Mononuclear cell (primary cell): ENCODE data around the gene RFFL. TPM values are rescaled to one million over a fixed set of nuclear protein-coding genes. Genes with fewer than 3 reads are reported as not detected.
"Not testable (repeated sequence)": the region's sequence is repeated elsewhere in the genome, so short reads cannot be mapped to it uniquely, and the experiment has no call there.

Experiments used
- H3K27me3 ChIP-seq: 2 replicates; pipeline ENCODE4 v1.6.0; 2011; ENCODE audit warnings: low read length, control low read depth; ENCODE audit not compliant: insufficient read depth
- H3K4me1 ChIP-seq: 2 replicates; pipeline ENCODE4 v1.5.1; 2011; ENCODE audit warnings: mild to moderate bottlenecking, low read length, control low read depth; ENCODE audit not compliant: insufficient read depth
- H3K4me3 ChIP-seq: 2 replicates; pipeline ENCODE4 v1.5.1; 2011; ENCODE audit warnings: mild to moderate bottlenecking, low read length, moderate library complexity
- H3K9me3 ChIP-seq: 2 replicates; pipeline ENCODE4 v1.5.1; 2011; ENCODE audit warnings: low read depth, mild to moderate bottlenecking, control low read depth, low read length
- total RNA-seq: library from RNA; depleted of rRNA; stranded (reverse); fragments of >200 nt; gene quantifications from one replicate; pipeline ENCODE4 v1.2.3, GENCODE V29; 2012

Gene RFFL
- total RNA-seq, 1 donor, result 45.0 TPM

DNA sequence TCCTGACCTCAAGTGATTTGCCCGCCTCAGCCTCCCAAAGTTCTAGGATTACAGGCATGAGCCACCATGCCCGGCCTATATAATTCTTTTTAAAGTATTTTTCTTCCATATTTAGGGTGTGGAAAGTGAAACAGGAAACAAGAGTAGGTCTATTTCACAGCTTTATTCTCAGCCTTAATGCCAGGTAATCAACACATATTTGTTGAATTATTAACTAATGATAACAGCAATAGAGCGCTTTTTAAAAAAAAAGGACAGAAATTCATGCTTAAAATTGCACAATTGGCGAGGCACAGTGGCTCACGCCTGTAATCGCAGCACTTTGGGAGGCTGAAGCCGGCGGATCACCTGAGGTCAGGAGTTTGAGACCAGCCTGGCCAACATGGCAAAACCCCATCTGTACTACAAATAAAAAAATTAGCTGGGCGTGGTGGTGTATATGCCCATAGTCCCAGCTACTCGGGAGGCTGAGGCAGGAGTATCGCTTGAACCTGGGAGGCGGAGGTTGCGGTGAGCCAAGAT, 18.0 kb downstream of the RFFL start:
- not testable (repeated sequence) for H3K4me3 ChIP-seq, H3K27me3 ChIP-seq, H3K9me3 ChIP-seq
- peaks cover 59% of the 10 kb centered on the region for H3K4me1 ChIP-seq

DNA sequence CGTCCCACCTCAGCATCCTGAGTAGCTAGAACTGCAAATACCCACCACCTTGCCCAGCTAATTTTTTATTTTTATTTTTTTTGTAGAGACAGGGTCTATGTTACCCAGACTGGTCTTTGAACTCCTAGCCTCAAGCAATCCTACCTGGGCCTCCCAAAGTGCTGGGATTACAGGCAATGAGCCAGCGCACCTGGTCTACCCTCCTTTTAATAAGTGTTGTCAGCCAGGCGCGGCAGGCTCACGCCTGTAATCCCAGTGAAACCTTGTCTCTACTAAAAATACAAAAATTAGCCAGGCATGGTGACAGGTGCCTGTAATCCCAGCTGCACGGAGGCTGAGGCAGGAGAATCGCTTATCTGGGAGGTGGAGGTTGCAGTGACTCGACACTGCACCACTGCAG, 19.3 kb downstream of the RFFL start:
- Histone ChIP-seq H3K4me3 (no peak overlapping the region), H3K4me1 (peaks cover 45% of the 10 kb centered on the region), H3K9me3 (no peaks in the 10 kb centered on the region), H3K27me3 (no peaks in the 10 kb centered on the region)

- Histone ChIP-seq H3K4me1 (peaks cover 25% of the 10 kb centered on the region), H3K27me3 (no peaks in the 10 kb centered on the region), H3K9me3 (no peaks in the 10 kb centered on the region), H3K4me3 (no peak overlapping the region)
Measured at GRCh38 chr17:35041390-35041789, 22.1 kb downstream of the RFFL start.

GRCh38 chr17:35038453-35038852, 25.1 kb downstream of the RFFL start:
- H3K27me3 ChIP-seq, result no peaks in the 10 kb centered on the region
- no peak overlapping the region for H3K4me3 ChIP-seq
- H3K4me1 ChIP-seq, result no peaks in the 10 kb centered on the region
- H3K9me3 ChIP-seq, result no peaks in the 10 kb centered on the region

DNA sequence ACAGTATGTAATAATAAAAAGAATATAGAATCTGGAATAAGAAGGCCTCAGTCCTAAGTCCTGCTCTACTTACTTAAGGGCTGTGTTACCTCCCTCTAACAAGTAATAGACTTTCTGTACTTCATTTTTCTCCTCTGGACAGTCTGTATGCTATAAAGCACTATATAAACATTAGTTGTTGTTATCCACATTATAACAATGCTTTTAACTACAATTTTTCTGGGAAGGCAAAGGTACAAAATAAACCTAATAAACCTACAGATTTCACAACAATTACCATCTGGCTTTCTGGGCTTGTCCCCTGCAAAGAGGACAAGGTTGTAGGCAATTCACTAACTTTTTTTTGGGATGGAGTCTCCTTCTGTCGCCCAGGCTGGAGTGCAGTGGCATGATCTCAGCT, 32.7 kb downstream of the RFFL start:
- H3K4me1 ChIP-seq, result peaks cover 9% of the 10 kb centered on the region
- H3K27me3 ChIP-seq, result no peaks in the 10 kb centered on the region
- H3K4me3 ChIP-seq, result no peak overlapping the region
- no peaks in the 10 kb centered on the region for H3K9me3 ChIP-seq

- H3K27me3 ChIP-seq, result no peaks in the 10 kb centered on the region
Measured at GRCh38 chr17:35028531-35029262, 34.8 kb downstream of the RFFL start.

DNA sequence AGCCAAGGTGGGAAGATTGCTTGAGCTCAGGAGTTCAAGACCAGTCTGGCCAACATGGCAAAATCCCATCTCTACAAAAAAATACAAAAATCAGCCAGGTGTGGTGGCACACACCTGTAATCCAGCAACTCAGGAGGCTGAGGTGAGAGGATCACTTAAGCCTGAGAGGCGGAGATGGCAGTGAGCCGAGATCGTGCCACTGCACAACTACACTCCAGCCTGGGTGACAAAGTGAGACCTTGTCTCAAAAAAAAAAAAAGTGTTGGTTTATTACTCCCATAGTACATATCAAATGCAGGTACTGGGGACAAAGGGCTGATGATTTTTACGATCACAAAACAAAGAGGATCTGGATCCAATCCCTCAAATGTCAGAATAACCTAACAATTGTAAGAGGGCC, 35.4 kb downstream of the RFFL start:
- not testable (repeated sequence) for H3K9me3 ChIP-seq, H3K4me3 ChIP-seq, H3K27me3 ChIP-seq
- peaks cover 18% of the 10 kb centered on the region for H3K4me1 ChIP-seq

More at GRCh38 chr17:35028531-35029262, 34.8 kb downstream of the RFFL start:
- Histone ChIP-seq H3K4me3 (no peak overlapping the region), H3K9me3 (no peaks in the 10 kb centered on the region), H3K4me1 (peaks cover 13% of the 10 kb centered on the region)

- H3K4me1 ChIP-seq, result peaks cover 35% of the 10 kb centered on the region
- H3K4me3 ChIP-seq, result no peak overlapping the region
- no peaks in the 10 kb centered on the region for H3K27me3 ChIP-seq
- H3K9me3 ChIP-seq, result no peaks in the 10 kb centered on the region
Measured at GRCh38 chr17:35025541-35025940, 38.0 kb downstream of the RFFL start.

DNA sequence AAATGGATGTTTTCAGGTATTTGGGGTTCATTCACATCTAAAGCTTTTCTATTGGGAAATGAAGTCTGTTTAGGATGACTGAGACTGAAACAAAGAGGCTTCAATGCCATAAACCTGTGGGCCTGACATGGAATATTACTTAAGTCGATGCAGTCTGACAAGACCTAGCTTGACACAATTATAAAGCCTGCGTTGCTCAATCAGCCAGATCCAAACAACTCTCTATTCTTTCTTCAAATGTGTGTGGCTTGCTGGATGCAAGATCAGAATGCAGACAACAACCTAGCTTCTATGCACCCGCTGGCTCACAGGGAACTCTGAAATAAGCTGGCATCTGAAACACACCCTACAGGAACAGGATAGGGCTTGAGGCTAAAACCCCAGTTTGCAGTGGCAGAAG, 40.0 kb downstream of the RFFL start:
- Histone ChIP-seq H3K27me3 (no peaks in the 10 kb centered on the region), H3K4me1 (peaks cover 28% of the 10 kb centered on the region), H3K9me3 (no peaks in the 10 kb centered on the region), H3K4me3 (no peak overlapping the region)

- no peaks in the 10 kb centered on the region for H3K9me3 ChIP-seq
- no peaks in the 10 kb centered on the region for H3K27me3 ChIP-seq
- H3K4me1 ChIP-seq, result peaks cover 27% of the 10 kb centered on the region
- no peak overlapping the region for H3K4me3 ChIP-seq
Measured at GRCh38 chr17:35022536-35023063, 40.9 kb downstream of the RFFL start.

DNA sequence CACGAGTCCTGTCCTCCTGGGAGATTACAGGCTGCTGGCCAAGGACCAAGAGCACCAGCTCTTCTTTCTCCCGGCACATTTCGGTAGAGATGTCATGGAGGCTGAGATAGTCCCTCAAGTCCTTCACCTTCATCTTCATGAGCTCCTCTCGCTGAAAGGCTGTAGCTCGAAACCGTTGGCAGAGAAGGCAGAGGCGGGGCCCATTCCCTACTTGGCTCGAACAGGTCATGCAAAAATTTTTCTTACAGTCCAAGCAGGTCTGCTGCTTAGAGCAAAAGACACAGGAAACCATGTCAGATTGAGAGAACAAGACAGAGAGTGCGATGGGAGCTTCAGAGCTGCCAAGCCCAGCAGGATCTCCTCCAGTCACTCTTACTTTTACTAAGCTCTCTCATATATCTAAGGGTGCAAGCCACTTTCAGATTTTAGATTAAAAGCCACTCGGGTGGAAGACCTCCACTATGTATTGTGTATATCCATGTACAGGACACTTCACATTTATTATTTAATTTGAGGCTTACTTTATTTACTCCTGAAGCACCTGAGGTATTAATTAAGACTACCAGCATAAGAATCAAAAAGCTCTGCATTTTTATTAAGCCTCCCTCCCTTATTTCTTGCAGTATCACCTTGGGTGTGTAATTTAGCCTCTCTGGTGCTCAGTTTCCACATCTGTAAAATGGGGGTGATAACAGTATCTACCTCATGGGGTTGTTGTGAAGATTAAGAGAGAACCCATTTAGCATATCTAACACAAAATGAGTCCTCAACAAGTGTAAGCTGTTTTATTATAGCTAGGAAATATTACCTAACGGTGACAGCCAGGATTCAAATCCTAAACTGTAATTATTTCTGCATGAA, 41.8 kb downstream of the RFFL start:
- Histone ChIP-seq H3K4me1 (peaks cover 27% of the 10 kb centered on the region), H3K27me3 (no peaks in the 10 kb centered on the region), H3K9me3 (no peaks in the 10 kb centered on the region), H3K4me3 (no peak overlapping the region)

DNA sequence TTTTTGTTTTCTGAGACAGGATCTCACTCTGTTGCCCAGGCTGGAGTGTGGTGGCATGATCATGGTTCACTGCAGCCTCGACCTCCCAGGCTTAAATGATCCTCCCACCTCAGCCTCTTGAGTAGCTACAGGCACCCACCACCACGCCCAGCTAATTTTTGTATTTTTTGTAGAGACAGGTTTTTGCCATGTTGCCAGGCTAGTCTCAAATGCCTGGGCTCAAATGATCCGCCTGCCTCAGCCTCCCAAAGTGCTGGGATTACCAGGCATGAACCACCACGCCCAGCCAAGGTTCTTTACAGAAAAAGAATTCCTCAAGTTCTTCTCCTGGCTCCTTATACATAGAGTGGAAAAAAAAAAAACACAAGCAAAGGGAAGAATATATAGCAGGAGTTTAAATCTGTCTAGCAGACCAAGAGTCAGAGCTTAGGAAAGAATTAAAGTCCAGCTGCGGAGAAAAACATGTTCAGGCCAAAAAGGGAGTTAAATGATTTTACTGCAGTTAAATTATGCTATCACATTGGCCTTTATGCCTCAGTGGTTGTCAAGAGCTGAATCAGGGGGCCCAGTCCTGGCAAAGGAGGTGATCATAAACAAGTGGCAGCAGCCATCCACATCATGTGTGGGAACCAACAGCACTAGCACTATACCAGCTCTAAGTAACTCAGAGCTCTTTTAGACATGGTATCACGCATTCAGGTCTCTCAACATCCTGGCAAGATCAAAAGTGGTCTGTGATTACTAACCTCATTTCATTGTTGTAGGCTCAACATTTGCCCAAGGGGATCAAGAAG, 43.9 kb downstream of the RFFL start:
- no peaks in the 10 kb centered on the region for H3K27me3 ChIP-seq
- peaks cover 27% of the 10 kb centered on the region for H3K4me1 ChIP-seq
- H3K4me3 ChIP-seq, result no peak overlapping the region
- no peaks in the 10 kb centered on the region for H3K9me3 ChIP-seq

DNA sequence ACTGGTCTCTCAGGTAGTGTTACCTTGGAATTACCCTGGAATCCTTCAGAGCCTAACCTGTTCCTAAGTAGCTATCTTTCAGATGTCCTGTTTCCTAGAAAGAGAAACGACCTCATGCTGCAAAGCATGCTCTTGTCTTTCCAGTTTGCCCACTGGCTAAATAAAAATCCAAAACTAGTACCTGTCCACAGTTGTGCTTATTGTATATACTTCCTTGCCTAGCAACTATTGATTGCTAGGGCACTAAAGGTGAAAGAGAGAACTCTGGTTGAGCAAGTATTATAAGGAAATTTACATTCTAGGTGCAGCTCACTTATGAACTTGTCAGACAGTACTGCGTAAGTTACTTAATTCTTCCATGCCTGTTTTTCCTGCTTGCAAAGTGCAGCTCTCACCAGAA, 44.7 kb downstream of the RFFL start:
- H3K4me3 ChIP-seq, result no peak overlapping the region
- peaks cover 23% of the 10 kb centered on the region for H3K4me1 ChIP-seq
- H3K27me3 ChIP-seq, result no peaks in the 10 kb centered on the region
- no peaks in the 10 kb centered on the region for H3K9me3 ChIP-seq

DNA sequence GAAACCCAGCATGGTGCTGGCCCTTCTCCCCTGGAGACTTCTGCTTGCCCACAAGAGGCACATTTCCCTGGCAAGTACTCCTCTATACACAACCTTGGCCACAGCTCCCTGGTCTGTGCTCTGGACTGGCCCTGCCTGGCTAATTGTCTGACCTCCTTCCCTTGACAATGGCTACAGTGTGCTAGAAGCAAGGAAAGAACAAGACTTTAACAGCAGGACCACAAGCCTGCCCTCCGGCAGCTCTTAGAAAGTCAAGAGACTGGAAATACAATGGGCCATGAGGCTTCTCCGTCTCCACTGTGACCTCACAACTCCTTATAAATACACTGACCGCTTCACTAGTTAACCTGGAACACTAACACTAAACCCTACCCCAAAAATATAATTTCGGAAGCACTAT, 46.5 kb downstream of the RFFL start:
- no peak overlapping the region for H3K4me3 ChIP-seq
- no peaks in the 10 kb centered on the region for H3K9me3 ChIP-seq
- H3K27me3 ChIP-seq, result no peaks in the 10 kb centered on the region
- peaks cover 7% of the 10 kb centered on the region for H3K4me1 ChIP-seq

GRCh38 chr17:35016369-35016768, 47.1 kb downstream of the RFFL start:
- H3K4me3 ChIP-seq, result no peak overlapping the region
- peaks cover 3% of the 10 kb centered on the region for H3K4me1 ChIP-seq
- no peaks in the 10 kb centered on the region for H3K27me3 ChIP-seq
- no peaks in the 10 kb centered on the region for H3K9me3 ChIP-seq
